GM12878 (cell line): Measurements from ENCODE around the gene NFE2L2. TPM values are rescaled to one million over a fixed set of nuclear protein-coding genes. Genes with fewer than 3 reads are reported as not detected.
A peak's percentile ranks its signal among the peaks of the same experiment; 100 is the strongest.

Experiments
- ATF2 ChIP-seq: IDR thresholded peaks from 2 replicates; pipeline ENCODE4 v1.6.1; 2012; ENCODE audit warnings: low read length, inconsistent platforms
- BCLAF1 ChIP-seq: fragments of 450-650 bp; IDR thresholded peaks from 2 replicates; pipeline ENCODE4 v1.6.1; 2017; ENCODE audit warnings: antibody characterized with exemption, mild to moderate bottlenecking, moderate library complexity
- BHLHE40 ChIP-seq, 2 experiments: fragments of 450-650 bp in 1 of 2; IDR thresholded peaks; 2 replicates each; pipeline ENCODE4 v1.6.1; 2011 to 2017; ENCODE audit warnings: low read depth in 2 of 2, borderline replicate concordance in 1 of 2, improper control_type of control experiment in 1 of 2, low read length in 1 of 2, mild to moderate bottlenecking in 1 of 2
- BRCA1 ChIP-seq: IDR thresholded peaks from 2 replicates; pipeline ENCODE4 v1.6.1; 2011; ENCODE audit warnings: low read depth, low read length, improper control_type of control experiment
- CHD1 ChIP-seq: IDR thresholded peaks from 2 replicates; pipeline ENCODE4 v1.6.1; 2012; ENCODE audit warnings: low read depth, low read length, improper control_type of control experiment
- CTCF ChIP-seq, 3 experiments: IDR thresholded peaks in 2 of 3; conservative IDR thresholded peaks in 1 of 3; 2 replicates each; pipeline ENCODE4 v1.5.1; 2011; ENCODE audit warnings: low read depth in 3 of 3, low read length in 3 of 3, mild to moderate bottlenecking in 3 of 3, control low read depth in 2 of 3, moderate library complexity in 2 of 3, inconsistent platforms in 1 of 3, mixed read lengths in 1 of 3; ENCODE audit not compliant: control insufficient read depth in 2 of 3, insufficient read depth in 1 of 3; ENCODE audit errors: extremely low read depth in 1 of 3
- DPF2 ChIP-seq: fragments of 450-650 bp; IDR thresholded peaks from 2 replicates; pipeline ENCODE4 v1.6.1; 2017; ENCODE audit warnings: mild to moderate bottlenecking
- HDAC2 ChIP-seq: fragments of 200-600 bp; sonication (generic); IDR thresholded peaks from 2 replicates; pipeline ENCODE4 v1.6.1; 2017
- JUNB ChIP-seq: IDR thresholded peaks from 2 replicates; pipeline ENCODE4 v1.6.1; 2016; ENCODE audit warnings: antibody characterized with exemption, mild to moderate bottlenecking
- PRDM15 ChIP-seq: fragments of 450-650 bp; formaldehyde crosslinking; IDR thresholded peaks from 2 replicates; pipeline ENCODE4 v1.4.0; 2020; ENCODE audit warnings: mild to moderate bottlenecking, moderate library complexity
- RBBP5 ChIP-seq: fragments of 200-600 bp; sonication (generic); conservative IDR thresholded peaks from 2 replicates; pipeline ENCODE4 v1.6.1; 2016
- RELA ChIP-seq: fragments of 450-650 bp; IDR thresholded peaks from 2 replicates; pipeline ENCODE4 v1.8.0; 2014; ENCODE audit warnings: borderline replicate concordance; ENCODE audit not compliant: partially characterized antibody
- ZNF207 ChIP-seq: fragments of 450-650 bp; IDR thresholded peaks from 2 replicates; pipeline ENCODE4 v1.6.1; 2014; ENCODE audit warnings: antibody characterized with exemption, mild to moderate bottlenecking, borderline replicate concordance
- ZSCAN29 ChIP-seq: fragments of 450-650 bp; IDR thresholded peaks from 2 replicates; pipeline ENCODE4 v1.6.1; 2017; ENCODE audit warnings: mild to moderate bottlenecking, moderate library complexity
- polyA plus RNA-seq, 11 experiments: library from polyadenylated mRNA; depleted of rRNA in 4 of 11; unstranded in 6 of 11; stranded (reverse) in 5 of 11; fragments of >200 nt; fragmentation: Nextera tagmentation in 4 of 11; fragmentation: Illumina TruSeq in 1 of 11; extraction: Ambion mirVana in 4 of 11; extraction: Trizol in 1 of 11; gene quantifications; 1 replicate in 1 of 11; 2 replicates in 10 of 11; pipeline versions ENCODE4 v1.2.1 to v1.2.3, GENCODE V29; 2011 to 2016; ENCODE audit warnings: inconsistent platforms in 2 of 11, missing spikeins in 2 of 11, low read depth in 1 of 11
- total RNA-seq, 4 experiments: library from RNA; depleted of rRNA in 3 of 4; stranded (reverse); fragments of >200 nt in 3 of 4; fragmentation: Illumina TruSeq in 1 of 4; extraction: Trizol in 1 of 4; gene quantifications; 2 replicates each; pipeline versions ENCODE4 v1.2.1 to v1.2.3, GENCODE V29; 2013 to 2021
- TF ChIP-seq, protein P1 (sequence below): IDR thresholded peaks from 2 replicates; pipeline ENCODE4 v1.6.1; 2011; ENCODE audit warnings: low read depth, low read length, improper control_type of control experiment, borderline replicate concordance
- TF ChIP-seq, protein P2 (sequence below): IDR thresholded peaks from 2 replicates; pipeline ENCODE4 v1.6.1; 2012; ENCODE audit warnings: mild to moderate bottlenecking, low read depth, low read length

Gene NFE2L2
- total and polyA plus RNA-seq, 10 of the 15 experiments (the other 5 are each of a cell fraction or from before 2014, with no cell fraction given), result 18.4 to 69.8 (median 37.1) TPM

GRCh38 chr2:177207101-177207500 lies 57.4 kb downstream of the NFE2L2 start (continued):
- TF ChIP-seq PRDM15 (CRISPR knock-in tag), result no peak
- TF ChIP-seq, protein P1, sequence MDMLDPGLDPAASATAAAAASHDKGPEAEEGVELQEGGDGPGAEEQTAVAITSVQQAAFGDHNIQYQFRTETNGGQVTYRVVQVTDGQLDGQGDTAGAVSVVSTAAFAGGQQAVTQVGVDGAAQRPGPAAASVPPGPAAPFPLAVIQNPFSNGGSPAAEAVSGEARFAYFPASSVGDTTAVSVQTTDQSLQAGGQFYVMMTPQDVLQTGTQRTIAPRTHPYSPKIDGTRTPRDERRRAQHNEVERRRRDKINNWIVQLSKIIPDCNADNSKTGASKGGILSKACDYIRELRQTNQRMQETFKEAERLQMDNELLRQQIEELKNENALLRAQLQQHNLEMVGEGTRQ, result no peak
- TF ChIP-seq CTCF (IDR thresholded peaks at IDR 0.05 in 2 of 3, conservative IDR thresholded peaks at IDR 0.05 in 1 of 3; ENCODE audit: control insufficient read depth in 2 of 3, extremely low read depth in 1 of 3, insufficient read depth in 1 of 3, low read depth in 3 of 3, low read length in 3 of 3), result no peak
- TF ChIP-seq RBBP5, result no peak
- no peak for TF ChIP-seq RELA
- 0 out of 2 replicates have a peak, but pooled peaks have one; percentile 34 for TF ChIP-seq ATF2
- no peak for TF ChIP-seq BCLAF1
- no peak for TF ChIP-seq ZSCAN29
- TF ChIP-seq BHLHE40 (IDR thresholded peaks at IDR 0.05; ENCODE audit: borderline replicate concordance in 1 of 2, low read depth in 2 of 2, low read length in 1 of 2), result peak; percentile 62 to 74; a peak in 2 of 4 replicates
- TF ChIP-seq CHD1, result no peak
- TF ChIP-seq, protein P2, sequence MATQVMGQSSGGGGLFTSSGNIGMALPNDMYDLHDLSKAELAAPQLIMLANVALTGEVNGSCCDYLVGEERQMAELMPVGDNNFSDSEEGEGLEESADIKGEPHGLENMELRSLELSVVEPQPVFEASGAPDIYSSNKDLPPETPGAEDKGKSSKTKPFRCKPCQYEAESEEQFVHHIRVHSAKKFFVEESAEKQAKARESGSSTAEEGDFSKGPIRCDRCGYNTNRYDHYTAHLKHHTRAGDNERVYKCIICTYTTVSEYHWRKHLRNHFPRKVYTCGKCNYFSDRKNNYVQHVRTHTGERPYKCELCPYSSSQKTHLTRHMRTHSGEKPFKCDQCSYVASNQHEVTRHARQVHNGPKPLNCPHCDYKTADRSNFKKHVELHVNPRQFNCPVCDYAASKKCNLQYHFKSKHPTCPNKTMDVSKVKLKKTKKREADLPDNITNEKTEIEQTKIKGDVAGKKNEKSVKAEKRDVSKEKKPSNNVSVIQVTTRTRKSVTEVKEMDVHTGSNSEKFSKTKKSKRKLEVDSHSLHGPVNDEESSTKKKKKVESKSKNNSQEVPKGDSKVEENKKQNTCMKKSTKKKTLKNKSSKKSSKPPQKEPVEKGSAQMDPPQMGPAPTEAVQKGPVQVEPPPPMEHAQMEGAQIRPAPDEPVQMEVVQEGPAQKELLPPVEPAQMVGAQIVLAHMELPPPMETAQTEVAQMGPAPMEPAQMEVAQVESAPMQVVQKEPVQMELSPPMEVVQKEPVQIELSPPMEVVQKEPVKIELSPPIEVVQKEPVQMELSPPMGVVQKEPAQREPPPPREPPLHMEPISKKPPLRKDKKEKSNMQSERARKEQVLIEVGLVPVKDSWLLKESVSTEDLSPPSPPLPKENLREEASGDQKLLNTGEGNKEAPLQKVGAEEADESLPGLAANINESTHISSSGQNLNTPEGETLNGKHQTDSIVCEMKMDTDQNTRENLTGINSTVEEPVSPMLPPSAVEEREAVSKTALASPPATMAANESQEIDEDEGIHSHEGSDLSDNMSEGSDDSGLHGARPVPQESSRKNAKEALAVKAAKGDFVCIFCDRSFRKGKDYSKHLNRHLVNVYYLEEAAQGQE, result no peak
- TF ChIP-seq ZNF207, result no peak
- TF ChIP-seq DPF2, result peak; percentile 79
- TF ChIP-seq JUNB, result peak; percentile 89
- TF ChIP-seq HDAC2, result no peak
- TF ChIP-seq BRCA1, result no peak
